Endothelial cell of umbilical vein (primary cell): Measurements from ENCODE around the gene AQP12A. TPM values are rescaled to one million over a fixed set of nuclear protein-coding genes. Genes with fewer than 3 reads are reported as not detected.

Experiments
- BruUV-seq: library from RNA; stranded (reverse); fragments of 400-500 nt; replicated peaks from 2 replicates; lab custom pipeline; 2021; lab: Mats Ljungman, UMichigan
- CTCF ChIA-PET: fragments of 300-600, 350-600 bp; sonication (Branson Sonifier 250); formaldehyde crosslinking; loops from one replicate; lab custom pipeline; 2021; ENCODE audit warnings: antibody characterized with exemption, inconsistent platforms; lab: Charles Lee
- POLR2A ChIA-PET: fragments of 300-600, 350-600 bp; sonication (Branson Sonifier 250); formaldehyde crosslinking; loops from one replicate; lab custom pipeline; 2021; ENCODE audit warnings: antibody characterized with exemption, inconsistent platforms; lab: Charles Lee
- DNase-seq: peaks from one replicate; pipeline ENCODE4 v3.0.0-alpha.2; 2011; ENCODE audit warnings: low read depth, low spot score
- FAIRE-seq: peaks from 2 replicates; lab custom pipeline; 2011; peaks lifted over from hg19 to GRCh38; lab: Jason Lieb, UNC
- H2AFZ ChIP-seq: 2 replicates; pipeline ENCODE4 v1.6.0; 2012; ENCODE audit warnings: low read depth, low read length, control low read depth, inconsistent platforms
- H3K27ac ChIP-seq: 2 replicates; pipeline ENCODE4 v1.5.1; 2011; ENCODE audit warnings: low read depth, mild to moderate bottlenecking, control low read depth, low read length, moderate library complexity; ENCODE audit not compliant: insufficient read depth
- H3K27me3 ChIP-seq, 2 experiments: 2 replicates each; pipeline versions ENCODE4 v1.6.0 to v1.6.1; 2011; ENCODE audit warnings: low read length in 2 of 2, mixed read lengths in 1 of 2; ENCODE audit not compliant: control insufficient read depth in 2 of 2, insufficient read depth in 2 of 2
- H3K36me3 ChIP-seq, 2 experiments: 2 replicates in 1 of 2; 3 replicates in 1 of 2; pipeline ENCODE4 v1.5.1; 2011; ENCODE audit warnings: low read length in 2 of 2, mild to moderate bottlenecking in 1 of 2, moderate library complexity in 1 of 2; ENCODE audit not compliant: control insufficient read depth in 2 of 2, insufficient read depth in 2 of 2; ENCODE audit errors: extremely low read depth in 1 of 2
- H3K4me1 ChIP-seq: 3 replicates; pipeline ENCODE4 v1.5.1; 2011; ENCODE audit warnings: mild to moderate bottlenecking, low read length; ENCODE audit not compliant: control insufficient read depth, insufficient read depth; ENCODE audit errors: extremely low read depth
- H3K4me2 ChIP-seq: 2 replicates; pipeline ENCODE4 v1.6.1; 2011; ENCODE audit warnings: low read length, control low read depth, mixed read lengths; ENCODE audit not compliant: insufficient read depth
- H3K4me3 ChIP-seq, 3 experiments: fragments of 200-600 bp in 1 of 3; sonication (generic), shearing (Covaris generic) in 1 of 3; replicated peaks in 1 of 3; 2 replicates each; pipeline ENCODE4 v1.5.1; 2011 to 2016; ENCODE audit warnings: control low read depth in 3 of 3, low read length in 3 of 3, mild to moderate bottlenecking in 2 of 3, inconsistent platforms in 1 of 3, low read depth in 1 of 3, moderate library complexity in 1 of 3; ENCODE audit not compliant: insufficient read depth in 1 of 3
- H3K79me2 ChIP-seq: 2 replicates; pipeline ENCODE4 v1.6.0; 2012; ENCODE audit warnings: low read length, inconsistent platforms; ENCODE audit not compliant: control insufficient read depth, insufficient read depth
- H3K9ac ChIP-seq: replicated peaks from 2 replicates; pipeline ENCODE3; 2011; ENCODE audit warnings: low read length, control low read depth; ENCODE audit not compliant: insufficient read depth; ENCODE audit errors: extremely low read depth
- H3K9me1 ChIP-seq: replicated peaks from 3 replicates; pipeline ENCODE4 v1.6.0; 2011; ENCODE audit warnings: mild to moderate bottlenecking, low read length; ENCODE audit not compliant: control insufficient read depth, insufficient read depth; ENCODE audit errors: extremely low read depth
- H3K9me3 ChIP-seq: replicated peaks from 2 replicates; pipeline ENCODE4 v1.5.1; 2012; ENCODE audit warnings: low read length, inconsistent platforms; ENCODE audit not compliant: control insufficient read depth, insufficient read depth
- H4K20me1 ChIP-seq: replicated peaks from 2 replicates; pipeline ENCODE3; 2011; ENCODE audit warnings: mild to moderate bottlenecking, low read length; ENCODE audit not compliant: control insufficient read depth, insufficient read depth; ENCODE audit errors: extremely low read depth
- GATA2 ChIP-seq: IDR thresholded peaks from 2 replicates; pipeline ENCODE4 v1.7.0; 2011; ENCODE audit warnings: low read depth, mild to moderate bottlenecking, moderate library complexity, mixed read lengths, low read length; ENCODE audit not compliant: insufficient read length, insufficient read depth
- MYC ChIP-seq: IDR thresholded peaks from one replicate; pipeline ENCODE4 v1.6.1; 2011; ENCODE audit warnings: mild to moderate bottlenecking, low read depth, low read length
- POLR2A ChIP-seq: IDR thresholded peaks from 2 replicates; pipeline ENCODE4 v1.6.1; 2012; ENCODE audit warnings: low read depth, mild to moderate bottlenecking, control low read depth, low read length
- dilution Hi-C: fragments of 300-500 bp; cut with MboI; formaldehyde crosslinking; loops from one replicate; pipeline ENCODE4 v1.15.0; 2019; ENCODE audit warnings: low sequenced_read_pairs; ENCODE audit not compliant: extremely low pct_ligation_motif_present
- intact Hi-C: fragments of 100-400 bp; cut with micrococcal nuclease; formaldehyde crosslinking; loops from one replicate; pipeline ENCODE4 v1.10.0; 2022
- polyA plus RNA-seq, 4 experiments: library from polyadenylated mRNA; depleted of rRNA in 3 of 4; stranded (reverse) in 3 of 4; unstranded in 1 of 4; fragments of >200 nt; gene quantifications; 2 replicates each; pipeline versions ENCODE4 v1.2.1 to v1.2.3, GENCODE V29; 2011 to 2012; ENCODE audit warnings: missing spikeins in 1 of 4
- total RNA-seq: library from RNA; stranded (reverse); gene quantifications from 2 replicates; pipeline ENCODE4 v1.2.3, GENCODE V29; 2021
- TF ChIP-seq, protein P1 (sequence below), 2 donors: IDR thresholded peaks; 1 replicate in 1 of 2; 2 replicates in 1 of 2; pipeline ENCODE4 v1.5.1; 2011; ENCODE audit warnings: low read length in 2 of 2, mild to moderate bottlenecking in 2 of 2, moderate library complexity in 2 of 2, control low read depth in 1 of 2, inconsistent platforms in 1 of 2, low read depth in 1 of 2; ENCODE audit not compliant: insufficient read depth in 1 of 2; ENCODE audit errors: extremely low read depth in 1 of 2

The AQP12A gene
- total and polyA plus RNA-seq, 2 donors (not counting 3 experiments of a cell fraction or from before 2014, with no cell fraction given) = not detected

- no TSS peak for BruUV-seq
- Histone ChIP-seq H3K79me2 (no peaks in the 10 kb centered on the region), H2AFZ (no peak overlapping the region), H3K27ac (no peak overlapping the region), H3K27me3 (no peaks in the 10 kb centered on the region), H3K9ac (no peak overlapping the region), H3K9me3 (no peaks in the 10 kb centered on the region), H3K4me1 (no peaks in the 10 kb centered on the region), H3K4me3 (no peak overlapping the region), H4K20me1 (no peaks in the 10 kb centered on the region), H3K9me1 (no peaks in the 10 kb centered on the region), H3K36me3 (no peaks in the 10 kb centered on the region), H3K4me2 (no peak overlapping the region)
- POLR2A ChIA-PET = no interaction called here
- DNase-seq (no peak), FAIRE-seq (no peak)
- intact Hi-C loops (no loop called here), dilution Hi-C loops (no loop called here)
- CTCF ChIA-PET = no interaction called here
- TF ChIP-seq GATA2 = no peak
Observed at GRCh38 chr2:240712121-240712520, 20.5 kb downstream of the AQP12A start.

DNA sequence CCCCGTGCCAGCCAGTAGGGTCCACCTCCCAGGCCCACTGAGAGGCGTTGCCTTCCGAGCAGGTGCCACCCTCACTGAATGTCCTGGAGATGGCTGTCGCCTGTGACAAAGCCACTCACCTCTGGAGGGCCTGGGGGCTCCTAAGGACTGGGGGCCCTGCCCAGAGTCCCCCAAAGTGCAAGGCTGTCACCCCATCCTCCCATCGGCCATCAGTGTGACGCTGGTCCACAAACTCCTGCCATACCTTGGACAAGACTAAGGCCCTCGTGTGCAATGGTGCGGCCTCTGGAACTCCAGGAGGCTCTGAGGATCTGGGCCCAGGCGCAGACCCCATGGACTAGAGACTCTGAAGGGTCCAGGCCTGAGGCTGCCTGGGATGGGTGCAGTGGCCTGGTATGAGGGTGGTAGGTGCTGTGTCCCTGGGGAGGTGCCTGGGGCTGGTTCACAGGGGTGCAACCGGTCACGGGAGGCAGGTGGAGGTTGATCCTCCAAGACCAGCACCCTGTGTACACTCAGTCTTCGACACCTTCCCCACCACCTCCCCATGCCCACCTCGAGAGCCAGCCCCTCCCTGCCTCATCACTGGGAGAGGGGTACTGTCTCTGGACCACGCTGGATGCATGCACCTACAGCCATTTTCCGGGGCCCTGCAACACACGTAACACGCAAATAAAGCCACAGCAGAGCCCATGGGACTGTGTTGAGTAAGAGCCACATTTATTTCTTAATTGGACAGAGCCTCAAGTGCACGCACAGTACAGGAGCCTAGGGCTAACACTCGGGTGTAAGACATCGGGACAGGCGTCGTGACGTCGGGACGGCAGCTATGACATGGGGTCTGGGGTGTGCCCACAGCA, 21.6 kb downstream of the AQP12A start:
- dilution Hi-C loops = no loop called here
- no peak overlapping the region for H3K4me3 ChIP-seq
- FAIRE-seq (no peak), DNase-seq (no peak)
- ChIA-PET POLR2A (no interaction called here), CTCF (no interaction called here)
- H4K20me1 ChIP-seq = no peaks in the 10 kb centered on the region
- no peak for TF ChIP-seq POLR2A
- TF ChIP-seq MYC = no peak
- TF ChIP-seq, protein P1, sequence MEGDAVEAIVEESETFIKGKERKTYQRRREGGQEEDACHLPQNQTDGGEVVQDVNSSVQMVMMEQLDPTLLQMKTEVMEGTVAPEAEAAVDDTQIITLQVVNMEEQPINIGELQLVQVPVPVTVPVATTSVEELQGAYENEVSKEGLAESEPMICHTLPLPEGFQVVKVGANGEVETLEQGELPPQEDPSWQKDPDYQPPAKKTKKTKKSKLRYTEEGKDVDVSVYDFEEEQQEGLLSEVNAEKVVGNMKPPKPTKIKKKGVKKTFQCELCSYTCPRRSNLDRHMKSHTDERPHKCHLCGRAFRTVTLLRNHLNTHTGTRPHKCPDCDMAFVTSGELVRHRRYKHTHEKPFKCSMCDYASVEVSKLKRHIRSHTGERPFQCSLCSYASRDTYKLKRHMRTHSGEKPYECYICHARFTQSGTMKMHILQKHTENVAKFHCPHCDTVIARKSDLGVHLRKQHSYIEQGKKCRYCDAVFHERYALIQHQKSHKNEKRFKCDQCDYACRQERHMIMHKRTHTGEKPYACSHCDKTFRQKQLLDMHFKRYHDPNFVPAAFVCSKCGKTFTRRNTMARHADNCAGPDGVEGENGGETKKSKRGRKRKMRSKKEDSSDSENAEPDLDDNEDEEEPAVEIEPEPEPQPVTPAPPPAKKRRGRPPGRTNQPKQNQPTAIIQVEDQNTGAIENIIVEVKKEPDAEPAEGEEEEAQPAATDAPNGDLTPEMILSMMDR (IDR thresholded peaks at IDR 0.05; ENCODE audit: extremely low read depth in 1 of 2, insufficient read depth in 1 of 2, low read depth in 1 of 2, low read length in 2 of 2) = no peak
- H3K9me1 ChIP-seq = no peaks in the 10 kb centered on the region
- no peaks in the 10 kb centered on the region for H3K9me3 ChIP-seq
- H3K79me2 ChIP-seq = no peaks in the 10 kb centered on the region
- H3K27ac ChIP-seq = no peak overlapping the region
- no peak overlapping the region for H2AFZ ChIP-seq
- no peak overlapping the region for H3K9ac ChIP-seq
- intact Hi-C loops = no loop called here
- no peak overlapping the region for H3K4me2 ChIP-seq
- no TSS peak for BruUV-seq
- no peaks in the 10 kb centered on the region for H3K36me3 ChIP-seq
- no peaks in the 10 kb centered on the region for H3K27me3 ChIP-seq
- no peaks in the 10 kb centered on the region for H3K4me1 ChIP-seq
